ENCODE measurements around the gene TSGA10.

DNA sequence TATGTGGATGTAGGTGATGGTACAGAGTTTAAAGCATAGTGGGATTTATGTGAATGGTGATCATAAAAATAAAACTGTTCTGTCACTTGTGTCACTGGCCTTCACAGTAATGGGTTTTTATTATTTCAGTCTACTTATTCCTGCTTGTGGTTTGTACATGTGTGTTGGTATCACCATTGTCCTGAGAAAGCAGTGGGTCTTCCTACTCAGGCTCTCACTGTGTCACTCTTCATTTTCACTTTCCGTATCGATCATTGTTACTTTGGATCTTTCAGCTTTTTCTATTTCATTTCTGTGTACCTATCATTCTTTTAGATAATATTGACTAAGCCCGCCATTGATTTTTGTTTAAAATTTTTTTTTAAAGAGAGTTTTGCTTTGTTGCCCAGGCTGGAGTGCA, 33.6 kb upstream of the TSGA10 start:
- TF ChIP-seq, protein P1, sequence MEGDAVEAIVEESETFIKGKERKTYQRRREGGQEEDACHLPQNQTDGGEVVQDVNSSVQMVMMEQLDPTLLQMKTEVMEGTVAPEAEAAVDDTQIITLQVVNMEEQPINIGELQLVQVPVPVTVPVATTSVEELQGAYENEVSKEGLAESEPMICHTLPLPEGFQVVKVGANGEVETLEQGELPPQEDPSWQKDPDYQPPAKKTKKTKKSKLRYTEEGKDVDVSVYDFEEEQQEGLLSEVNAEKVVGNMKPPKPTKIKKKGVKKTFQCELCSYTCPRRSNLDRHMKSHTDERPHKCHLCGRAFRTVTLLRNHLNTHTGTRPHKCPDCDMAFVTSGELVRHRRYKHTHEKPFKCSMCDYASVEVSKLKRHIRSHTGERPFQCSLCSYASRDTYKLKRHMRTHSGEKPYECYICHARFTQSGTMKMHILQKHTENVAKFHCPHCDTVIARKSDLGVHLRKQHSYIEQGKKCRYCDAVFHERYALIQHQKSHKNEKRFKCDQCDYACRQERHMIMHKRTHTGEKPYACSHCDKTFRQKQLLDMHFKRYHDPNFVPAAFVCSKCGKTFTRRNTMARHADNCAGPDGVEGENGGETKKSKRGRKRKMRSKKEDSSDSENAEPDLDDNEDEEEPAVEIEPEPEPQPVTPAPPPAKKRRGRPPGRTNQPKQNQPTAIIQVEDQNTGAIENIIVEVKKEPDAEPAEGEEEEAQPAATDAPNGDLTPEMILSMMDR (IDR thresholded peaks at IDR 0.05): no peak
- no peak for TF ChIP-seq POLR2AphosphoS5 (IDR thresholded peaks at IDR 0.05; ENCODE audit: low read depth, low read length)
- TF ChIP-seq, protein P2, sequence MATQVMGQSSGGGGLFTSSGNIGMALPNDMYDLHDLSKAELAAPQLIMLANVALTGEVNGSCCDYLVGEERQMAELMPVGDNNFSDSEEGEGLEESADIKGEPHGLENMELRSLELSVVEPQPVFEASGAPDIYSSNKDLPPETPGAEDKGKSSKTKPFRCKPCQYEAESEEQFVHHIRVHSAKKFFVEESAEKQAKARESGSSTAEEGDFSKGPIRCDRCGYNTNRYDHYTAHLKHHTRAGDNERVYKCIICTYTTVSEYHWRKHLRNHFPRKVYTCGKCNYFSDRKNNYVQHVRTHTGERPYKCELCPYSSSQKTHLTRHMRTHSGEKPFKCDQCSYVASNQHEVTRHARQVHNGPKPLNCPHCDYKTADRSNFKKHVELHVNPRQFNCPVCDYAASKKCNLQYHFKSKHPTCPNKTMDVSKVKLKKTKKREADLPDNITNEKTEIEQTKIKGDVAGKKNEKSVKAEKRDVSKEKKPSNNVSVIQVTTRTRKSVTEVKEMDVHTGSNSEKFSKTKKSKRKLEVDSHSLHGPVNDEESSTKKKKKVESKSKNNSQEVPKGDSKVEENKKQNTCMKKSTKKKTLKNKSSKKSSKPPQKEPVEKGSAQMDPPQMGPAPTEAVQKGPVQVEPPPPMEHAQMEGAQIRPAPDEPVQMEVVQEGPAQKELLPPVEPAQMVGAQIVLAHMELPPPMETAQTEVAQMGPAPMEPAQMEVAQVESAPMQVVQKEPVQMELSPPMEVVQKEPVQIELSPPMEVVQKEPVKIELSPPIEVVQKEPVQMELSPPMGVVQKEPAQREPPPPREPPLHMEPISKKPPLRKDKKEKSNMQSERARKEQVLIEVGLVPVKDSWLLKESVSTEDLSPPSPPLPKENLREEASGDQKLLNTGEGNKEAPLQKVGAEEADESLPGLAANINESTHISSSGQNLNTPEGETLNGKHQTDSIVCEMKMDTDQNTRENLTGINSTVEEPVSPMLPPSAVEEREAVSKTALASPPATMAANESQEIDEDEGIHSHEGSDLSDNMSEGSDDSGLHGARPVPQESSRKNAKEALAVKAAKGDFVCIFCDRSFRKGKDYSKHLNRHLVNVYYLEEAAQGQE (IDR thresholded peaks at IDR 0.05; ENCODE audit: insufficient read depth in 1 of 2, low read depth in 2 of 2, low read length in 1 of 2): no peak

Data from Panc1 (cell line).